K562 (cell line): ENCODE data around the gene HNRNPA2B1. TPM values are rescaled to one million over a fixed set of nuclear protein-coding genes. Genes with fewer than 3 reads are reported as not detected.
A peak's percentile ranks its signal among the peaks of the same experiment; 100 is the strongest.

ENCODE experiments used
- ARHGAP35 ChIP-seq: fragments of 450-650 bp; IDR thresholded peaks from 2 replicates; pipeline ENCODE4 v1.6.1; 2018; ENCODE audit not compliant: partially characterized antibody
- ARID1B ChIP-seq: fragments of 450-650 bp; IDR thresholded peaks from 2 replicates; pipeline ENCODE4 v1.6.1; 2016; ENCODE audit warnings: antibody characterized with exemption, mild to moderate bottlenecking, inconsistent platforms
- BRD4 ChIP-seq: fragments of 200-600 bp; sonication (generic); IDR thresholded peaks from 2 replicates; pipeline ENCODE4 v1.6.1; 2017; ENCODE audit warnings: inconsistent platforms
- ELF4 ChIP-seq: fragments of 450-650 bp; formaldehyde crosslinking; IDR thresholded peaks from 2 replicates; pipeline ENCODE4 v1.4.0; 2022; ENCODE audit warnings: missing genetic modification characterization
- EP400 ChIP-seq: fragments of 450-650 bp; IDR thresholded peaks from 2 replicates; pipeline ENCODE4 v1.6.1; 2017; ENCODE audit warnings: antibody characterized with exemption, mild to moderate bottlenecking, moderate library complexity
- FOSL1 ChIP-seq: fragments of 200-800 bp; sonication (Bioruptor generic); conservative IDR thresholded peaks from 2 replicates; pipeline ENCODE4 v1.6.1; 2016; ENCODE audit warnings: missing genetic modification characterization, missing compliant biosample characterization
- HEY1 ChIP-seq: fragments of 250-450 bp; sonication (Bioruptor Pico); IDR thresholded peaks from 2 replicates; pipeline ENCODE4 v1.5.0; 2020; ENCODE audit warnings: mild to moderate bottlenecking, moderate library complexity, borderline replicate concordance
- HINFP ChIP-seq: fragments of 450-650 bp; conservative IDR thresholded peaks from 2 replicates; pipeline ENCODE4 v1.6.1; 2016; ENCODE audit warnings: missing genetic modification characterization, low read depth, mild to moderate bottlenecking, control low read depth, missing compliant biosample characterization
- JUNB ChIP-seq: fragments of 450-650 bp; formaldehyde crosslinking; conservative IDR thresholded peaks from 2 replicates; pipeline ENCODE4 v1.4.0; 2020; ENCODE audit warnings: mild to moderate bottlenecking
- MITF ChIP-seq: IDR thresholded peaks from 2 replicates; pipeline ENCODE4 v1.6.1; 2014; ENCODE audit warnings: antibody characterized with exemption
- RNF219 ChIP-seq: fragments of 250-450 bp; sonication (Bioruptor Pico); IDR thresholded peaks from 2 replicates; pipeline ENCODE4 v1.5.0; 2022; ENCODE audit warnings: mild to moderate bottlenecking
- ZBTB49 ChIP-seq: sonication (generic); formaldehyde crosslinking; IDR thresholded peaks from 2 replicates; pipeline ENCODE4 v1.8.0; 2022; ENCODE audit warnings: missing genetic modification reagents, mild to moderate bottlenecking, borderline replicate concordance
- ZNF431 ChIP-seq: sonication (generic); formaldehyde crosslinking; IDR thresholded peaks from 2 replicates; pipeline ENCODE4 v1.8.0; 2022; ENCODE audit warnings: mild to moderate bottlenecking, missing genetic modification reagents
- ZNF518B ChIP-seq: fragments of 250-450 bp; sonication (Bioruptor Pico); IDR thresholded peaks from 2 replicates; pipeline ENCODE4 v1.5.0; 2021; ENCODE audit warnings: mild to moderate bottlenecking, moderate library complexity
- polyA plus RNA-seq, 8 experiments: library from polyadenylated mRNA; depleted of rRNA in 4 of 8; stranded (reverse) in 5 of 8; unstranded in 3 of 8; fragments of >200 nt; fragmentation: Nextera tagmentation in 2 of 8; fragmentation: Illumina TruSeq in 1 of 8; extraction: Ambion mirVana in 2 of 8; extraction: Trizol in 1 of 8; gene quantifications; 2 replicates each; pipeline versions ENCODE4 v1.2.1 to v1.2.3, GENCODE V29; 2011 to 2014; ENCODE audit warnings: inconsistent platforms in 1 of 8, missing spikeins in 1 of 8
- total RNA-seq, 7 experiments: library from RNA; depleted of rRNA in 6 of 7; stranded (reverse); fragments of >200 nt in 6 of 7; fragmentation: Illumina TruSeq in 2 of 7; extraction: Trizol in 2 of 7; gene quantifications; 2 replicates each; pipeline versions ENCODE4 v1.2.1 to v1.2.3, GENCODE V29; 2011 to 2021; ENCODE audit warnings: low replicate concordance in 1 of 7

HNRNPA2B1 gene
- total and polyA plus RNA-seq, 9 of the 15 experiments (the other 6 are each of a cell fraction or from before 2014, with no cell fraction given): 630 to 1,989 (median 865) TPM

GRCh38 chr7:26187380-26188205 lies 13.0 kb downstream of the HNRNPA2B1 start (continued):
- TF ChIP-seq HINFP: no peak
- TF ChIP-seq FOSL1 (tag): no peak
- no peak for TF ChIP-seq JUNB (CRISPR knock-in tag)
- TF ChIP-seq ZNF431: no peak
- peak; percentile 68; the same call in 1 of the 2 replicates for TF ChIP-seq ZNF518B (CRISPR knock-in tag)
- peak; percentile 25; the same call in 1 of the 2 replicates for TF ChIP-seq HEY1
- no peak; the same call in 1 of the 2 replicates for TF ChIP-seq MITF
- no peak for TF ChIP-seq ARID1B
- no peak; the same call in 1 of the 2 replicates for TF ChIP-seq RNF219 (CRISPR knock-in tag)
- peak; percentile 55 for TF ChIP-seq ARHGAP35
- no peak for TF ChIP-seq BRD4
- TF ChIP-seq EP400: peak; percentile 46; the same call in 1 of the 2 replicates
- TF ChIP-seq ELF4: no peak; the same call in 1 of the 2 replicates
- TF ChIP-seq ZBTB49: 0 out of 2 replicates have a peak, but pooled peaks have one; percentile 14
